Stimulated activated naive B cell treated with anti-CD40 and anti-IgM and Interleukin-4, amounts not matched to agents 10 μg/mL and 1 μg/mL and 100 μg/mL, for 72 hours (primary cell): ENCODE results near the gene PCDHA8.
"Not testable (repeated sequence)": the region's sequence is repeated elsewhere in the genome, so short reads cannot be mapped to it uniquely, and the experiment has no call there.

Source experiments
- ATAC-seq, 2 donors: fragments of 150-1000 bp; cut with Tn5 transposase; replicated peaks; 2 replicates each; pipeline ENCODE4 v1.10.0; 2021; ENCODE audit warnings: moderate library complexity in 1 of 2
- DNase-seq: peaks from one replicate; pipeline ENCODE4 v3.0.0; 2021
- H3K27ac Mint-ChIP-seq: one replicate; pipeline ENCODE4 v1.8.0; 2022; ENCODE audit warnings: mild to moderate bottlenecking, mixed read lengths
- H3K27me3 Mint-ChIP-seq, 2 donors: one replicate each; pipeline ENCODE4 v1.8.0; 2022; ENCODE audit warnings: mixed read lengths in 2 of 2
- H3K36me3 Mint-ChIP-seq, 2 donors: one replicate each; pipeline ENCODE4 v1.8.0; 2022; ENCODE audit warnings: mixed read lengths in 2 of 2, mild to moderate bottlenecking in 1 of 2
- H3K4me1 Mint-ChIP-seq, 2 donors: one replicate each; pipeline ENCODE4 v1.8.0; 2022; ENCODE audit warnings: mixed read lengths in 2 of 2, mild to moderate bottlenecking in 1 of 2
- H3K4me3 Mint-ChIP-seq, 2 donors: one replicate each; pipeline ENCODE4 v1.8.0; 2022; ENCODE audit warnings: mild to moderate bottlenecking in 2 of 2, mixed read lengths in 2 of 2, moderate library complexity in 1 of 2
- H3K9me3 Mint-ChIP-seq, 2 donors: one replicate each; pipeline ENCODE4 v1.8.0; 2022; ENCODE audit warnings: mixed read lengths in 2 of 2, mild to moderate bottlenecking in 1 of 2

The PCDHA8 gene

GRCh38 chr5:140848139-140849102 lies 7.4 kb downstream of the PCDHA8 start, which contains the start of gene PCDHA9:
Gene PCDHA9, plus strand, starts transcription at chr5:140848382. Its CDS starts 114 bp downstream, at chr5:140848496.
- not testable (repeated sequence) for H3K4me1 Mint-ChIP-seq, H3K36me3 Mint-ChIP-seq, H3K9me3 Mint-ChIP-seq, H3K4me3 Mint-ChIP-seq, DNase-seq, H3K27ac Mint-ChIP-seq, ATAC-seq
- H3K27me3 Mint-ChIP-seq = peaks cover 14 to 23% of the 10 kb centered on the region in 2 donors

GRCh38 chr5:140849831-140850634 lies 9.0 kb downstream of the PCDHA8 start:
- not testable (repeated sequence) for H3K9me3 Mint-ChIP-seq, H3K27ac Mint-ChIP-seq, ATAC-seq, H3K4me3 Mint-ChIP-seq, H3K36me3 Mint-ChIP-seq, H3K4me1 Mint-ChIP-seq, DNase-seq
- peaks cover 14 to 26% of the 10 kb centered on the region in 2 donors for H3K27me3 Mint-ChIP-seq

DNA sequence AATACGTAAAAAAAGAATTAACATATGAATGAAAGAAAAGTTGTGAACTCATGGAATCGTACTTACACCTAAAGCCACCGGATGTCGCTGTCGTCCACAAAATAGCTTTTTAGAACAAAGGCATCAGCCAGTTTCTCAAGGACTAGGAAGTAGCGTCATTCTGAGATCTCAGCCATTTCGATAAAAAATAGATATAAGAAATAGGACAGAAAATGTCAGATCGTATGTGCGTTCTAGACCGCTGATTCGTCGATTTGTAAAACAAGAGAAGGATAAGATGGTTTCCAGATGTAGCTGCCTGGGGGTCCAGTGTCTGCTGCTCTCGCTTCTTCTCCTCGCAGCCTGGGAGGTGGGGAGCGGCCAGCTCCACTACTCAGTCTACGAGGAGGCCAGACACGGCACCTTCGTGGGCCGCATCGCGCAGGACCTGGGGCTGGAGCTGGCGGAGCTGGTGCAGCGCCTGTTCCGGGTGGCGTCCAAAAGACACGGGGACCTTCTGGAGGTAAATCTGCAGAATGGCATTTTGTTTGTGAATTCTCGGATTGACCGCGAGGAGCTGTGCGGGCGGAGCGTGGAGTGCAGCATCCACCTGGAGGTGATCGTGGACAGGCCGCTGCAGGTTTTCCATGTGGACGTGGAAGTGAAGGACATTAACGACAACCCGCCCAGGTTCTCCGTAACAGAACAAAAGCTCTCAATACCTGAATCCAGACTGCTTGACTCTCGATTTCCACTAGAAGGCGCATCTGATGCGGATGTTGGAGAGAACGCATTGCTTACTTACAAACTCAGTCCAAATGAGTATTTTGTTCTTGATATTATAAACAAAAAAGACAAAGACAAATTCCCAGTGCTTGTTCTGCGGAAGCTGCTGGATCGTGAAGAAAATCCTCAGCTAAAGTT lies 15.0 kb downstream of the PCDHA8 start, which contains the start of gene PCDHA10:
TSS of gene PCDHA10 (plus strand) at position 126 of the 903 bp plus-strand sequence. CDS start at position 278, 152 bp downstream.
- ATAC-seq (no peak), DNase-seq (no peak)
- H3K36me3 Mint-ChIP-seq = peaks cover 4 to 7% of the 10 kb centered on the region in 2 donors
- H3K4me1 Mint-ChIP-seq = no peaks in the 10 kb centered on the region
- H3K27ac Mint-ChIP-seq = no peak within 1 kb of the TSS
- H3K4me3 Mint-ChIP-seq = no peak within 1 kb of the TSS
- H3K9me3 Mint-ChIP-seq = peaks cover 6 to 12% of the 10 kb centered on the region in 2 donors
- peaks cover 12 to 31% of the 10 kb centered on the region in 2 donors for H3K27me3 Mint-ChIP-seq

DNA sequence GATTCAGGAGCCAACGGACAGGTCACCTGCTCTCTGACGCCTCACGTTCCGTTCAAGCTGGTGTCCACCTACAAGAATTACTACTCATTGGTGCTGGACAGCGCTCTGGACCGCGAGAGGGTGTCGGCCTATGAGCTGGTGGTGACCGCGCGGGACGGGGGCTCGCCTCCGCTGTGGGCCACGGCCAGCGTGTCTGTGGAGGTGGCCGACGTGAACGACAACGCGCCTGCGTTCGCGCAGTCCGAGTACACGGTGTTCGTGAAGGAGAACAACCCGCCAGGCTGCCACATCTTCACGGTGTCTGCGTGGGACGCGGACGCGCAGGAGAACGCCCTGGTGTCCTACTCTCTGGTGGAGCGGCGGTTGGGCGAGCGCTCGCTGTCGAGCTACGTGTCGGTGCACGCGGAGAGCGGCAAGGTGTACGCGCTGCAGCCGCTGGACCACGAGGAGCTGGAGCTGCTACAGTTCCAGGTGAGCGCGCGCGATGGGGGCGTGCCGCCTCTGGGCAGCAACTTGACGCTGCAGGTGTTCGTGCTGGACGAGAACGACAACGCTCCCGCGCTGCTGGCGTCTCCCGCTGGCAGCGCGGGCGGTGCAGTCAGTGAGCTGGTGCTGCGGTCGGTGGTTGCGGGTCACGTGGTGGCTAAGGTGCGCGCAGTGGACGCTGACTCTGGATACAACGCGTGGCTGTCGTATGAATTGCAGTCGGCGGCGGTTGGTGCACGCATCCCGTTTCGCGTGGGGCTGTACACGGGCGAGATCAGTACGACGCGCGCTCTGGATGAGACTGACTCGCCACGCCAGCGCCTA lies 16.4 kb downstream of the PCDHA8 start:
- H3K4me3 Mint-ChIP-seq = no peak overlapping the region
- H3K9me3 Mint-ChIP-seq = peaks cover 6 to 12% of the 10 kb centered on the region in 2 donors
- peaks cover 4 to 8% of the 10 kb centered on the region in 2 donors for H3K36me3 Mint-ChIP-seq
- ATAC-seq (no peak), DNase-seq (no peak)
- peaks cover 12 to 36% of the 10 kb centered on the region in 2 donors for H3K27me3 Mint-ChIP-seq
- H3K4me1 Mint-ChIP-seq = no peaks in the 10 kb centered on the region
- H3K27ac Mint-ChIP-seq = no peak overlapping the region

GRCh38 chr5:140857987-140858240 lies 16.9 kb downstream of the PCDHA8 start:
- Mint-ChIP-seq H3K36me3 (peaks cover 4 to 11% of the 10 kb centered on the region in 2 donors), H3K27ac (no peak overlapping the region), H3K4me1 (no peaks in the 10 kb centered on the region), H3K9me3 (peaks cover 6 to 12% of the 10 kb centered on the region in 2 donors), H3K27me3 (peaks cover 12 to 40% of the 10 kb centered on the region in 2 donors), H3K4me3 (no peak overlapping the region)
- DNase-seq (no peak), ATAC-seq (no peak)

GRCh38 chr5:140862441-140863295 lies 21.7 kb downstream of the PCDHA8 start:
- H3K27ac Mint-ChIP-seq = no peak overlapping the region
- no peak for ATAC-seq

GRCh38 chr5:140868721-140869554 lies 28.0 kb downstream of the PCDHA8 start, which contains the start of gene PCDHA11:
Gene PCDHA11, plus strand, starts transcription at chr5:140868957. Its CDS starts 147 bp downstream, at chr5:140869104.
- Mint-ChIP-seq H3K27ac (no peak within 1 kb of the TSS), H3K27me3 (peaks cover 4 to 18% of the 10 kb centered on the region in 2 donors), H3K36me3 (peaks cover 0 to 3% of the 10 kb centered on the region in 2 donors), H3K9me3 (peaks cover 0 to 3% of the 10 kb centered on the region in 2 donors), H3K4me1 (no peaks in the 10 kb centered on the region), H3K4me3 (no peak within 1 kb of the TSS)
- DNase-seq (no peak), ATAC-seq (no peak)

More at GRCh38 chr5:140862441-140863295, 21.7 kb downstream of the PCDHA8 start:
- Mint-ChIP-seq H3K27me3 (peaks cover 3 to 19% of the 10 kb centered on the region in 2 donors), H3K4me1 (no peaks in the 10 kb centered on the region), H3K9me3 (peaks cover 3 to 4% of the 10 kb centered on the region in 2 donors), H3K4me3 (no peak overlapping the region), H3K36me3 (peaks cover 1 to 3% of the 10 kb centered on the region in 2 donors)
- DNase-seq = no peak

- Mint-ChIP-seq H3K9me3 (peaks cover 0 to 3% of the 10 kb centered on the region in 2 donors), H3K27me3 (peaks cover 4 to 14% of the 10 kb centered on the region in 2 donors), H3K36me3 (peaks cover 0 to 3% of the 10 kb centered on the region in 2 donors), H3K4me1 (no peaks in the 10 kb centered on the region), H3K27ac (no peak overlapping the region), H3K4me3 (no peak overlapping the region)
- DNase-seq (no peak), ATAC-seq (no peak)
Measured at GRCh38 chr5:140869555-140869886, 28.5 kb downstream of the PCDHA8 start.

GRCh38 chr5:140870221-140871201 lies 29.5 kb downstream of the PCDHA8 start:
- peaks cover 0 to 3% of the 10 kb centered on the region in 2 donors for H3K9me3 Mint-ChIP-seq
- no peak overlapping the region for H3K4me3 Mint-ChIP-seq
- DNase-seq (no peak), ATAC-seq (no peak)
- H3K36me3 Mint-ChIP-seq = peaks cover 0 to 3% of the 10 kb centered on the region in 2 donors
- peaks cover 4 to 19% of the 10 kb centered on the region in 2 donors for H3K27me3 Mint-ChIP-seq
- H3K27ac Mint-ChIP-seq = no peak overlapping the region
- H3K4me1 Mint-ChIP-seq = no peaks in the 10 kb centered on the region

DNA sequence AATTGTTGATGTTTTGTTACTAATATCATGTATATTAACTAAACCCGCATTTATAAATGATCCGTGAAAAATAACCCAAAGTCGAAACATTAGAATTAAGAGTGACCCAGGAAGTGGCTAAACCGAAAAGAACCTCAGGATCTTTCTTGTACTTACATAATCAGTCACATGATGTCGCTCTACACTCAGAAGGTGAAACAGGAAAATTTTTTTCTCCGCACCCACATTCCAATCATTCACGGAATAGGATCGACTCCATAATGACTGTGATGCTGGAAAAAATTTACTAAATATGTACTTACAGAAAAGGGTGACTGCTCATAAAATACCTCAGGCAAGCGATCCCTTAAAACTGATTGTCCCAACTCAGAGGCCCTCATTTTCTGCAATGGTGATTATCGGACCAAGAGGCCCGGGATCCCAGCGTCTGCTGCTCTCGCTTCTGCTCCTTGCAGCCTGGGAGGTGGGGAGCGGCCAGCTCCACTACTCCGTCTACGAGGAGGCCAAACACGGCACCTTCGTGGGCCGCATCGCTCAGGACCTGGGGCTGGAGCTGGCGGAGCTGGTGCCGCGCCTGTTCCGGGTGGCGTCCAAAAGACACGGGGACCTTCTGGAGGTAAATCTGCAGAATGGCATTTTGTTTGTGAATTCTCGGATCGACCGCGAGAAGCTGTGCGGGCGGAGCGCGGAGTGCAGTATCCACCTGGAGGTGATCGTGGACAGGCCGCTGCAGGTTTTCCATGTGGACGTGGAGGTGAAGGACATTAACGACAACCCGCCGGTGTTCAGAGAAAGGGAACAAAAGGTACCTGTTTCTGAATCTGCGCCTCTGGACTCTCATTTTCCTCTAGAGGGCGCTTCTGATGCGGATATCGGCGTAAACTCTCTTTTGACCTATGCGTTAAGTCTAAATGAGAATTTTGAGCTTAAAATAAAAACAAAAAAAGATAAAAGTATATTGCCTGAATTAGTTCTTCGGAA lies 34.4 kb downstream of the PCDHA8 start, which contains the start of gene PCDHA12:
TSS of gene PCDHA12 (plus strand) at position 224 of the 981 bp plus-strand sequence. CDS start at position 389, 165 bp downstream.
- DNase-seq = no peak
- no peak for ATAC-seq
- H3K9me3 Mint-ChIP-seq = peaks cover 2 to 4% of the 10 kb centered on the region in 2 donors
- no peak within 1 kb of the TSS for H3K4me3 Mint-ChIP-seq
- no peak within 1 kb of the TSS for H3K27ac Mint-ChIP-seq
- H3K4me1 Mint-ChIP-seq = no peaks in the 10 kb centered on the region
- H3K36me3 Mint-ChIP-seq = peaks cover 0 to 3% of the 10 kb centered on the region in 2 donors
- peaks cover 7 to 35% of the 10 kb centered on the region in 2 donors for H3K27me3 Mint-ChIP-seq
